COLO829 (cell line): ENCODE data around the gene TST.
A peak's percentile ranks its signal among the peaks of the same experiment; 100 is the strongest.
"Not testable (repeated sequence)": the region's sequence is repeated elsewhere in the genome, so short reads cannot be mapped to it uniquely, and the experiment has no call there.

Experiments
- DNase-seq: peaks from one replicate; pipeline ENCODE4 v3.0.0; 2012; ENCODE audit warnings: low spot score

Gene TST

GRCh38 chr22:37014415-37014806, 4.8 kb downstream of the TST start:
- DNase-seq: no peak

DNA sequence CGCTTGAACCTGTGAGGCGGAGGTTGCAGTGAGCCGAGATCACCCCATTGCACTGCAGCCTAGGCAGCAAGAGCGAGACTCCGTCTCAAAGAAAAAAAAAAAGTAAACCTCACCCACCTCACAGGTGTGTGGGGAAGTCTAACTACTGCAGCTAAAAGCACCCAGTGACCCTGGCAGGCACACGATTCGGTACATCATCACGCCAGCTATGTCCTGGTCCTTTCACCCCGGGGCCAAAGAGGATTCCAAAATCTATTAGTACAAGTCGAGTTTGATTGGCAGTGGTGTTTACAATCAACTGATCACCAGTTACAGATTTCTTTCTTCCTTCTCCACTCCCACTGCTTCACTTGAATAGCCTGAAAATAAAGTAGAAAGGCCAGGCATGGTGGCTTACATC, 6.3 kb downstream of the TST start:
- DNase-seq: no peak

- DNase-seq: no peak
Observed at GRCh38 chr22:37012262-37012904, 6.9 kb downstream of the TST start.

GRCh38 chr22:37011472-37011871, 7.8 kb downstream of the TST start:
- DNase-seq: no peak

DNA sequence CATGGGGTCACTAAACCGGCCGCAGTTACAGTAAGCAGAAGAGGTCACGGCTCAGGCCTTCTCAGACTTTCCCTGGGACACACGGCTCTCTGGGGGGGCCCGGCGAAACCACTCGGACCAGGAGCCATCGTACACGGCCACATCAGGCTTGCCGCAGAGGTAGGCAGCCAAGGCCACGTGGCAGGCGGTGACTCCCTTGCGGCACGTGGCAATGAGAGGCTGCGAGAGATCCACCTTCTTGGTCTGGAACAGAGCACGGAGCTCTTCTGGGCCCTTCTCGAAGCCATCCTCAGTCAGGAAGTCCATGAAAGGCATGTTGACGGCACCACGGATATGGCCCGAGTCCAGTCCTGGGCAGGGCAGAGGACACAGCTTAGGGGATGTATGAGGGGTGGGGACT, 8.3 kb downstream of the TST start:
- no peak for DNase-seq

DNA sequence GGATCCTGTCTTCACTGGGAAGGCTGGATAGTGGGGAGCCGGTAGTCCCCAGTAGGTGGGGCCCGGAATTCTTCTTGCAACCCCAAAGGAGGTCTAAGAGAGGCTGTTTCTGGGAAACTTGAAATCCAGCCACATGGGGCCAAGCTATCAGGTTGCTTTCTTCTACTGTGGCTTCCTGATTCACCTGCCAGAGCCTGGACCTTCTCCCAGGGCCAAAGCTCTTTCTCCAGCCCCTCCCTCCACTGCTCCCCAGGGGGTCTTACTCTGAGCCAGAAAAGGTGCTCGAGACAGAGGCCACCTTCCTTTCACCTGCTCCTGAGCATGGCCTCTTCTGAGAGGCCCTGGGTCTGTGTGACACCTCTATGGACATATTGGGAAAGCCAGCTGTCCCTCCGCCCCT, 9.1 kb downstream of the TST start:
- no peak for DNase-seq

DNA sequence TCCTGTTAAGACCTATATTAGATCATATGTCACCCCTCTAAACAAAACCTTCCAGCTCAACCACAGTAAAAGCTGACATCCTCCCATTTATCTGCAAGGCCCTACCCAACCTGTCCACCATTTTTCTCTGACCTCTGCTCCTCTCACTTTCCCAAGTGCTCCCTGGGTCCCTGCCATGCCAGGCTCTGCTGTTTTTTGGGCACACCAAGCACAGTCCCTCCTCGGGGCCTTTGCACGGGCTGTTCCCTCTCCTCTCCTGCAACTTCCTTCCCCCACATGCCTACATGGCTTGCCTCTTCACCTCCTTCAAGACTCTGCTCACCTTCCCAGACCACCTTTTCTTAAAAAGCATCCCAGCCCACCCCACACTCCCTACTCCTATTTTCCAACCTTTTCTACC, 9.8 kb downstream of the TST start:
- DNase-seq: no peak

- no peak for DNase-seq
Observed at GRCh38 chr22:37008365-37008764, 10.9 kb downstream of the TST start.

GRCh38 chr22:37007651-37008050, 11.6 kb downstream of the TST start:
- no peak for DNase-seq

GRCh38 chr22:37002633-37003032, 16.6 kb downstream of the TST start:
- no peak for DNase-seq

- DNase-seq: no peak
Observed at GRCh38 chr22:37001826-37002225, 17.4 kb downstream of the TST start.

DNA sequence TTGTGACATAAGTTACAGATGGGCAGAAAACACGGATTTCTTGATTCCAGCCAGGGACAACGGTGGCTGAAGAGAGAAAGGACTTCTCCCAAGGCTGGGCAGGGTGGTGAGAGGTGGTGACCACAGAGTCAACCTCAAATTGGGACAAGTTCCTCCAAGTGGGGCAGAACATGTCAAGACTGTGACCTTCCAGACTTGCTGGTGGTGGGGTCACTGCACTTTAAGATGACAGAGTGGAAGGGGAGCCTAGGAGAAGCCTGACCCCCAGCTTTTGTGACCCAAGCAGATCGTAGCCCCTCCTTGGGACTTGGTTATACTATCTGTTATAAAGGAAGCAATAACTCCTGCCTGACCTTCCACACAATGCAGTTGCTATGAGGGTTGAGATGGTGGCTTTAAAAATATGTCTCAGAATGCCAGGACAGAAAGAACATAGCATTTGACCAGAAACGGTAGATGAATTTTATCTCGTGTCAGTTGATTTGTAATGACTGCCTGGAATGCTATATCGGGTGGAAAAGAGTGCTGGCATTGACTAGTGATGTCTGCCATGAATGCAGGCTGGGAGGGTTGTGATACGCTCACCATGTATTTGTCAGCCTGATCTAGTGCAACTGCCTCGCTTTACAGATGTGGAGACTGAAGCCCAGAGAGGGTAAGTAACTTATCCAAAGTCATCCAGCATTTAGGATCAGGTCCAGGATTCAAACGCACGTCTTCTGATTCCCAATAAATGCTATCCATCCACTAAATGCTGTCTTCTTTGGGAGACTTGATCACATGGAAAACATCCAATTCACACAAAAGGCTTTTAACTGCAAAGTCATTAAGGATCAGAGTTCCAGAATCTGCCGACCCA, 18.3 kb downstream of the TST start:
- no peak for DNase-seq

- DNase-seq: peak; percentile 48
Observed at GRCh38 chr22:36999463-36999862, 19.8 kb downstream of the TST start.

GRCh38 chr22:36998620-36999351, 20.5 kb downstream of the TST start:
- DNase-seq: no peak

DNA sequence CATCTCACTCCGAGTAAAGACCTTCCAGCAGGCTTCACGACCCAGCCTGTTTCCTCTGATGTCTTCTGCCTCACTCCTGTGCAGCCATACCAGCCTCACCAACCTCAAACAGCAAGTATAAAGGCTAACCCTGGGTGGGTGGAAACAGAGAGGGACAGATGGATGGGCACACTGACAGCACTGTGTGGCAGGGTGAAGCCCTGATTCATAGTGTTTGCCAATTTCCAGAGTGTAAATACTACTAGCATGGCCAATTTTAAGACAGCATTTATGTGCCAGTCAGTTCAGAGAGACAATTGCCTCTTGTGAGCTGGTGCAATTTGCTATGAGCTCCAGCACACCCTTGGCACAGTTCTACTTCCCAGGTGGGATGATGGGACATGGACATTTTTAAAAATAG, 21.5 kb downstream of the TST start:
- no peak for DNase-seq

GRCh38 chr22:36991206-36991605, 28.0 kb downstream of the TST start:
- DNase-seq: no peak

DNA sequence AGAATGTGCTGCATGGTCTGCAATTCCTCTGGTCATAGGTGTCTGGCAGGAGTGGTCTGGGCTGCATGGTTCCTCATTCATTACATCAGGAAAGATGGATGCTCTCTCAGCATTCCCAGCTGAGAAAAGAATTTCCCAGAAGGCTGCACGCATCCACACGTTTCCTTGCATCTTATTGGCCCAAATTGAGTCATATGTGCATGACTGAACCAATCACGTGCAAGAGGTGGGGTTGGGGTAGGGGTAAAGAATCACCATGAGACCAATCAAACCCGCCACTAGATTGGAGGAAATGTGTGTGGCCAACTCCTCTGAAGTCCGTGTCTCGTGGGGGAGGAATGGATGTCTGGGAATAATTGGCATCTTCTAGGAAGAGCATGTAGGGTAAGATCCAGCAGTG, 28.8 kb downstream of the TST start:
- no peak for DNase-seq

GRCh38 chr22:36989012-36989411, 30.2 kb downstream of the TST start:
- DNase-seq: not testable (repeated sequence)

DNA sequence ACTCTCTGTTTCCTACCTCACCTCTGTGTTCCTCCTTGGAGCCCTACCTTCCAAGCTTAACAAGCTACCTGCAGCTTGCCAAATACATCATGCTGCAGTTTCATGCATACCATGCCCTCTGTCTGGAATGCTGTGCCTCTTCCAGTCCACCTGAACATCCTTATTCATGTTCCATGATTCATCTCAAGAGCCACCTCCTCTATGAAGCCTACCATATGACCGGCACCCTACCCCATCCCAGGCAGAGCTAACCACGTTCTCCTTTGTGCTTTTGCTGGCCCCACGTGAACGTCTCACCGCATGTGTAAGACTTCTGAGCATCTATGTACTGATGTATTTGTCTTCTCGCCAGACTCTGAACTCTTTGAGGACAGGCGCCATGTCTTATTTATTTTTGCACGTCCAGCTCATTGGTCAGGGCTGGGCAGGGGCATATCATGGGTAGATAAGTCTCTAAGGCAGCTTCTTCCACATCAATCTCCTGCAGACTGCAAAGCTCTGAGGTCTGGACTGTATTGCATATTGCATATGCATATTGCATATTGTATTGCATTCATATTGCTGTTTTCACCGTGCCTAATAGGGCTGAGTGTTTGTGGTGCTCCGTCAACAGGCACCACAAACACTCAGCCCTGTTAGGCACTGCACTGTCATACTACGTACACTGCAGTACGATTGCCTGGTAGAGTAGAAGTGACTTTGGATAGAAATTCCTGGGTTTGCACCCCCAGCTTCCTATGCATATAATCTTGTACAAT, 31.0 kb downstream of the TST start:
- DNase-seq: no peak

DNA sequence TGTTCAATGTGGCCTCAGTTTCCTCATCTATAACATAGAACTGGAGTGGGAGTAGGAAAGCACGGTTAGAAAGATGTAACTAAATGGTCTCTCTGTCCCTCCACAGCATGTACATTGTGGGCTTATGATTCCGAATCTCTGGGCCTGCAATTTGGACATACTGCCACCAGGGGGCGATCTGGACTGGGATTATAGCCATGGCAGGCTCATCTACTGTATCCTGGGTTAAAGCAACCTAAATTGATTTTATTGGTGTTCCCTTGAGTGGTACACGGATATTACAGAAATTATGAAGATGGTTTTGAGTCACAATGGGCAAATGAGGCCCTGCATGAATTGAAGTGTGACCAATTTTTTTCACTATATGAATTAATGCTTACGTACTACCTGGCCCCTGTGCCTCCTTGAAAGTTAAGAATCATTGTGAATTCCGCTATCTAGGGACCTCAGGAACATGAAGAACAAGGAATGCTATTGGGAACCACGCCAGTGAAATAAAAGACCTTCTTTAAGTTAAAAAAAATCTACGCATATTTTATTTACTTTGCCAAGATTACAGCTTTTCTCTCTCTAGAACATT, 32.9 kb downstream of the TST start:
- DNase-seq: no peak

GRCh38 chr22:36985211-36985889, 33.9 kb downstream of the TST start:
- DNase-seq: no peak
